HepG2 (cell line): ENCODE data around the gene SMIM38.

Experiments used
- AFF4 ChIP-seq: sonication (generic); formaldehyde crosslinking; IDR thresholded peaks from 2 replicates; pipeline ENCODE4 v1.4.0; 2020; ENCODE audit warnings: missing genetic modification reagents
- MLXIP ChIP-seq: sonication (generic); formaldehyde crosslinking; IDR thresholded peaks from 2 replicates; pipeline ENCODE4 v1.9.0; 2021; ENCODE audit warnings: missing genetic modification reagents, borderline replicate concordance
- TF ChIP-seq, protein P1 (sequence below): sonication (generic); formaldehyde crosslinking; IDR thresholded peaks from 2 replicates; pipeline ENCODE4 v1.5.0; 2020; ENCODE audit warnings: mild to moderate bottlenecking, missing genetic modification reagents, moderate library complexity

GRCh38 chr11:69166218-69167115 is 10.7 kb downstream of the SMIM38 start:
- TF ChIP-seq MLXIP (CRISPR knock-in tag) (no peak), AFF4 (CRISPR knock-in tag) (no peak)
- TF ChIP-seq, protein P1, sequence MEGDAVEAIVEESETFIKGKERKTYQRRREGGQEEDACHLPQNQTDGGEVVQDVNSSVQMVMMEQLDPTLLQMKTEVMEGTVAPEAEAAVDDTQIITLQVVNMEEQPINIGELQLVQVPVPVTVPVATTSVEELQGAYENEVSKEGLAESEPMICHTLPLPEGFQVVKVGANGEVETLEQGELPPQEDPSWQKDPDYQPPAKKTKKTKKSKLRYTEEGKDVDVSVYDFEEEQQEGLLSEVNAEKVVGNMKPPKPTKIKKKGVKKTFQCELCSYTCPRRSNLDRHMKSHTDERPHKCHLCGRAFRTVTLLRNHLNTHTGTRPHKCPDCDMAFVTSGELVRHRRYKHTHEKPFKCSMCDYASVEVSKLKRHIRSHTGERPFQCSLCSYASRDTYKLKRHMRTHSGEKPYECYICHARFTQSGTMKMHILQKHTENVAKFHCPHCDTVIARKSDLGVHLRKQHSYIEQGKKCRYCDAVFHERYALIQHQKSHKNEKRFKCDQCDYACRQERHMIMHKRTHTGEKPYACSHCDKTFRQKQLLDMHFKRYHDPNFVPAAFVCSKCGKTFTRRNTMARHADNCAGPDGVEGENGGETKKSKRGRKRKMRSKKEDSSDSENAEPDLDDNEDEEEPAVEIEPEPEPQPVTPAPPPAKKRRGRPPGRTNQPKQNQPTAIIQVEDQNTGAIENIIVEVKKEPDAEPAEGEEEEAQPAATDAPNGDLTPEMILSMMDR (CRISPR knock-in tag), result no peak
